ENCODE results near the gene CRABP2.

DNA sequence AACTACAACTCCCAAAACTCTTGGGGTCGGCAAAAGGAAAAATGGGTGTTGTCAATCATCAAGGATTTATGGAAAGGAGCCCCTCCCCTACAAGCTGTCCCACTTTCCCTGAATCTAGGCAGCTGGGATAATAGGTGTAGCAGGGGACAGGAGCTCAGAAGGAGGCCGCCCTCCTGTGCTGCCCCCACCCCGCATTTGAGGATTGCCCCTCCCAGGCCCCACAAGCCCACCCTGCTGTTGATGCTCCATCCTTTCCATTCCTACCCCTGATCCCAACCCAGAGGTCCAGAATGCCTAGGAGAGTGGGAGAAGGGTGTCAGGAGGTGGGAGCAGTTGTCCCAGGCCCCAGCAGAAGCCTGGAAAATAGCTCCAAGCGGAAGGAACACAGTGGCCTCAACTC is 37.4 kb upstream of the CRABP2 start:
- TF ChIP-seq POLR2A (IDR thresholded peaks at IDR 0.05), result no peak
- TF ChIP-seq, protein P1, sequence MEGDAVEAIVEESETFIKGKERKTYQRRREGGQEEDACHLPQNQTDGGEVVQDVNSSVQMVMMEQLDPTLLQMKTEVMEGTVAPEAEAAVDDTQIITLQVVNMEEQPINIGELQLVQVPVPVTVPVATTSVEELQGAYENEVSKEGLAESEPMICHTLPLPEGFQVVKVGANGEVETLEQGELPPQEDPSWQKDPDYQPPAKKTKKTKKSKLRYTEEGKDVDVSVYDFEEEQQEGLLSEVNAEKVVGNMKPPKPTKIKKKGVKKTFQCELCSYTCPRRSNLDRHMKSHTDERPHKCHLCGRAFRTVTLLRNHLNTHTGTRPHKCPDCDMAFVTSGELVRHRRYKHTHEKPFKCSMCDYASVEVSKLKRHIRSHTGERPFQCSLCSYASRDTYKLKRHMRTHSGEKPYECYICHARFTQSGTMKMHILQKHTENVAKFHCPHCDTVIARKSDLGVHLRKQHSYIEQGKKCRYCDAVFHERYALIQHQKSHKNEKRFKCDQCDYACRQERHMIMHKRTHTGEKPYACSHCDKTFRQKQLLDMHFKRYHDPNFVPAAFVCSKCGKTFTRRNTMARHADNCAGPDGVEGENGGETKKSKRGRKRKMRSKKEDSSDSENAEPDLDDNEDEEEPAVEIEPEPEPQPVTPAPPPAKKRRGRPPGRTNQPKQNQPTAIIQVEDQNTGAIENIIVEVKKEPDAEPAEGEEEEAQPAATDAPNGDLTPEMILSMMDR (IDR thresholded peaks at IDR 0.05), result no peak

Measured in adrenal gland (tissue), 5 donors.